RWPE1 (cell line): ENCODE measurements around the gene MSGN1.
A peak's percentile ranks its signal among the peaks of the same experiment; 100 is the strongest.
"Not testable (repeated sequence)": the region's sequence is repeated elsewhere in the genome, so short reads cannot be mapped to it uniquely, and the experiment has no call there.

Experiments used
- CTCF ChIA-PET: fragments of 350-600 bp; sonication (Branson Sonifier 250); formaldehyde crosslinking; extraction: SDS; loops from one replicate; lab custom pipeline; 2021; lab: Yijun Ruan, JAX
- POLR2A ChIA-PET: fragments of 400-600 bp; formaldehyde crosslinking; extraction: SDS; loops from one replicate; lab custom pipeline; 2020; ENCODE audit warnings: antibody characterized with exemption; ENCODE audit not compliant: low non-redundant PET; lab: Yijun Ruan, JAX
- DNase-seq: peaks from one replicate; pipeline ENCODE4 v3.0.0; 2012; ENCODE audit warnings: low spot score
- H3K27ac ChIP-seq: fragments of 450-650 bp; 2 replicates; pipeline ENCODE4 v1.5.1; 2017
- CTCF ChIP-seq: fragments of 450-650 bp; conservative IDR thresholded peaks from 2 replicates; pipeline ENCODE4 v1.5.1; 2017; ENCODE audit warnings: low read depth, mild to moderate bottlenecking

MSGN1 gene

GRCh38 chr2:17821535-17822444 is 5.5 kb downstream of the MSGN1 start:
- POLR2A ChIA-PET, result no interaction called here
- no peak overlapping the region for H3K27ac ChIP-seq
- CTCF ChIA-PET, result interaction anchor here (0.7 to 1.3 kb wide), 3 partner anchors 8 to 543 kb away, joined by 4 to 5 read pairs (median 4); no protein-coding TSS in a partner anchor
- DNase-seq, result no peak
- no peak for TF ChIP-seq CTCF

GRCh38 chr2:17822445-17823117 is 6.3 kb downstream of the MSGN1 start:
- no peak for DNase-seq
- TF ChIP-seq CTCF, result no peak
- ChIA-PET CTCF (interaction anchor here (1.3 kb wide), 1 partner anchor 9 kb away, joined by 5 read pairs; no protein-coding TSS in a partner anchor), POLR2A (no interaction called here)
- H3K27ac ChIP-seq, result no peak overlapping the region

GRCh38 chr2:17823646-17824045 is 7.4 kb downstream of the MSGN1 start:
- DNase-seq, POLR2A ChIA-PET, H3K27ac ChIP-seq, CTCF ChIA-PET: not testable (repeated sequence)

- H3K27ac ChIP-seq, result no peak overlapping the region
- ChIA-PET POLR2A (no interaction called here), CTCF (no interaction called here)
- DNase-seq, result no peak
- no peak for TF ChIP-seq CTCF
These were observed 11.1 kb downstream of the MSGN1 start for GRCh38 chr2:17827316-17827715.

GRCh38 chr2:17827785-17828184 is 11.5 kb downstream of the MSGN1 start:
- no peak for TF ChIP-seq CTCF
- POLR2A ChIA-PET, result no interaction called here
- DNase-seq, result no peak
- CTCF ChIA-PET, result interaction anchor here (1.0 kb wide), 1 partner anchor 322 kb away, joined by 3 read pairs; no protein-coding TSS in a partner anchor
- H3K27ac ChIP-seq, result no peak overlapping the region

- no peak overlapping the region for H3K27ac ChIP-seq
- DNase-seq, result peak; percentile 63
- POLR2A ChIA-PET, result no interaction called here
- peak; percentile 94 for TF ChIP-seq CTCF
- CTCF ChIA-PET, result interaction anchor here (0.7 to 1.8 kb wide), 8 partner anchors 9 to 448 kb away, joined by 3 to 8 read pairs (median 3); no protein-coding TSS in a partner anchor
These were observed 14.1 kb downstream of the MSGN1 start for GRCh38 chr2:17830053-17831034.
